OCI-LY7 (cell line): ENCODE data around the gene GP5. TPM values are rescaled to one million over a fixed set of nuclear protein-coding genes. Genes with fewer than 3 reads are reported as not detected.

ENCODE experiments used
- Bru-seq: library from RNA; stranded (reverse); fragments of 400-500 nt; gene quantifications from one replicate; lab custom pipeline; 2021; lab: Mats Ljungman, UMichigan
- BruChase-seq, 2 experiments: library from RNA; stranded (reverse); fragments of 400-500 nt; gene quantifications; one replicate each; lab custom pipeline; 2021; lab: Mats Ljungman, UMichigan
- BruUV-seq: library from RNA; stranded (reverse); fragments of 400-500 nt; replicated peaks from 2 replicates; lab custom pipeline; 2021; lab: Mats Ljungman, UMichigan
- CTCF ChIA-PET: fragments of 300-600 bp; sonication (Branson Sonifier 250); formaldehyde crosslinking; loops from one replicate; lab custom pipeline; 2022; ENCODE audit warnings: antibody characterized with exemption; ENCODE audit not compliant: unreplicated experiment; lab: Charles Lee
- POLR2A ChIA-PET: fragments of 300-600 bp; sonication (Branson Sonifier 250); formaldehyde crosslinking; loops from one replicate; lab custom pipeline; 2022; ENCODE audit warnings: antibody characterized with exemption; lab: Charles Lee
- DNase-seq: peaks from one replicate; pipeline ENCODE4 v3.0.0-alpha.2; 2015; ENCODE audit warnings: low spot score
- H2AFZ ChIP-seq: fragments of 200-600 bp; sonication (generic), shearing (Covaris generic); 2 replicates; pipeline ENCODE4 v1.6.1; 2014; ENCODE audit warnings: mild to moderate bottlenecking, antibody characterized with exemption, low read length, moderate library complexity
- H3K27ac ChIP-seq: fragments of 200-600 bp; sonication (generic); 2 replicates; pipeline ENCODE4 v1.5.1; 2014; ENCODE audit warnings: mixed run types, low read depth, mild to moderate bottlenecking, moderate library complexity, low read length, inconsistent platforms; ENCODE audit not compliant: poor library complexity, severe bottlenecking
- H3K36me3 ChIP-seq: fragments of 200-600 bp; sonication (generic); 2 replicates; pipeline ENCODE4 v1.6.1; 2014; ENCODE audit warnings: mild to moderate bottlenecking, antibody characterized with exemption, low read length, moderate library complexity, mixed read lengths; ENCODE audit not compliant: insufficient read depth
- H3K4me1 ChIP-seq: fragments of 200-600 bp; sonication (generic); 2 replicates; pipeline ENCODE4 v1.5.1; 2014; ENCODE audit warnings: mild to moderate bottlenecking, low read length; ENCODE audit not compliant: insufficient read depth, poor library complexity, severe bottlenecking
- H3K4me2 ChIP-seq: fragments of 200-600 bp; sonication (generic); 2 replicates; pipeline ENCODE4 v1.6.1; 2014; ENCODE audit warnings: mild to moderate bottlenecking, low read length
- H3K4me3 ChIP-seq: fragments of 200-600 bp; sonication (generic); 2 replicates; pipeline ENCODE4 v1.5.1; 2014; ENCODE audit warnings: mild to moderate bottlenecking, low read depth, low read length; ENCODE audit not compliant: poor library complexity, severe bottlenecking
- H3K79me2 ChIP-seq: fragments of 200-600 bp; sonication (generic); 2 replicates; pipeline ENCODE4 v1.6.1; 2016; ENCODE audit warnings: low read depth, mild to moderate bottlenecking, low read length, moderate library complexity, mixed read lengths; ENCODE audit not compliant: insufficient read depth
- H3K9me2 ChIP-seq: fragments of 200-600 bp; sonication (generic); 2 replicates; pipeline ENCODE4 v1.6.1; 2016; ENCODE audit warnings: mild to moderate bottlenecking, low read length, mixed read lengths; ENCODE audit not compliant: insufficient read depth
- H3K9me3 ChIP-seq: fragments of 200-600 bp; sonication (generic); 2 replicates; pipeline ENCODE4 v1.6.1; 2014; ENCODE audit warnings: mild to moderate bottlenecking, mixed run types, low read length, mixed read lengths
- H4K20me1 ChIP-seq: fragments of 200-600 bp; sonication (generic); 2 replicates; pipeline ENCODE4 v1.6.1; 2014; ENCODE audit warnings: mild to moderate bottlenecking, antibody characterized with exemption, low read length, moderate library complexity, mixed read lengths; ENCODE audit not compliant: insufficient read depth
- EZH2phosphoT487 ChIP-seq: fragments of 200-600 bp; sonication (generic); IDR thresholded peaks from 2 replicates; pipeline ENCODE4 v1.6.1; 2018; ENCODE audit warnings: low read depth, borderline replicate concordance, mild to moderate bottlenecking, mixed run types, antibody characterized with exemption, low read length, moderate library complexity, mixed read lengths
- intact Hi-C: fragments of 100-400 bp; cut with micrococcal nuclease; formaldehyde crosslinking; loops from one replicate; pipeline ENCODE4 v1.10.0; 2022; ENCODE audit not compliant: unreplicated experiment
- long read RNA-seq: library from polyadenylated mRNA; stranded (forward); transcript quantifications from one replicate; pipeline ENCODE4 v2.0.0, GENCODE V29; 2022
- total RNA-seq, 2 experiments: library from RNA; depleted of rRNA in 1 of 2; stranded (reverse); fragments of >200 nt in 1 of 2; shearing (Covaris generic) in 1 of 2; gene quantifications; 2 replicates each; pipeline ENCODE4 v1.2.3, GENCODE V29; 2014 to 2022
- TF ChIP-seq, protein P1 (sequence below): fragments of 200-600 bp; sonication (generic); conservative IDR thresholded peaks from 2 replicates; pipeline ENCODE4 v1.5.1; 2014; ENCODE audit warnings: mild to moderate bottlenecking, antibody characterized with exemption, low read length, moderate library complexity, mixed read lengths

GP5 gene, protein sequence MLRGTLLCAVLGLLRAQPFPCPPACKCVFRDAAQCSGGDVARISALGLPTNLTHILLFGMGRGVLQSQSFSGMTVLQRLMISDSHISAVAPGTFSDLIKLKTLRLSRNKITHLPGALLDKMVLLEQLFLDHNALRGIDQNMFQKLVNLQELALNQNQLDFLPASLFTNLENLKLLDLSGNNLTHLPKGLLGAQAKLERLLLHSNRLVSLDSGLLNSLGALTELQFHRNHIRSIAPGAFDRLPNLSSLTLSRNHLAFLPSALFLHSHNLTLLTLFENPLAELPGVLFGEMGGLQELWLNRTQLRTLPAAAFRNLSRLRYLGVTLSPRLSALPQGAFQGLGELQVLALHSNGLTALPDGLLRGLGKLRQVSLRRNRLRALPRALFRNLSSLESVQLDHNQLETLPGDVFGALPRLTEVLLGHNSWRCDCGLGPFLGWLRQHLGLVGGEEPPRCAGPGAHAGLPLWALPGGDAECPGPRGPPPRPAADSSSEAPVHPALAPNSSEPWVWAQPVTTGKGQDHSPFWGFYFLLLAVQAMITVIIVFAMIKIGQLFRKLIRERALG
- total RNA-seq (2014; rRNA removed; shearing (Covaris generic)) (0.03 TPM in 1 of 2 replicates, not detected in the other), total RNA-seq (2022) (not detected in 2 replicates), Bru-seq, nascent RNA (not detected), BruChase-seq, experiment 1, labeled RNA remaining after a 6-hour chase (not detected), BruChase-seq, experiment 2, labeled RNA remaining after a 2-hour chase (not detected)
- long read RNA-seq: 0 reads

DNA sequence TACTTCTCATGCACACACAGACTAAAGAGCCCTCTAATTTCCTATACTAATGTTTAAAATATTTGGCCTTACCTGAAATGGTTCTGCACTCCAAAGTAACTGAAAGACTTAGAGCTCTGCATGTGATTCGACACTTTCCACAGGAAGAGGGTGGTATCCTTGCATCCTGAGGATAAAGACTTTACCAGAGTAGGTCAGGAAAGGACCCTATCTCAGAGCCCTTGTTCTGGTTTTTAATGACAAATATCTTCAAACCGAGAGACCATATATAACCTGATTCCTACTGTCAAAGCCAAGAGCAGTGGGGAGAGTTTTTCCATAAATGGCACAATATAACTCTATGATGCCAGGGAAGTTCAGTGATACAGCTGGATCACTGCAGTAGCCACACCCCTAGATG, at the start of gene GP5:
Gene GP5 (minus strand): TSS at position 101 of the 400 bp plus-strand sequence. CDS start 984 bp downstream, outside the sequence.
- Histone ChIP-seq H3K79me2 (no peaks in the 10 kb centered on the region), H3K9me2 (no peaks in the 10 kb centered on the region), H3K4me3 (no peak within 1 kb of the TSS), H4K20me1 (no peaks in the 10 kb centered on the region), H3K27ac (no peak within 1 kb of the TSS), H3K36me3 (no peaks in the 10 kb centered on the region), H3K4me1 (peaks cover 9% of the 10 kb centered on the region), H3K4me2 (no peak within 1 kb of the TSS), H2AFZ (no peak within 1 kb of the TSS), H3K9me3 (no peaks in the 10 kb centered on the region)
- ChIA-PET POLR2A (interaction anchor here (0.7 kb wide), 1 partner anchor 196 kb away, joined by 6 read pairs; no protein-coding TSS in a partner anchor), CTCF (no interaction called here)
- intact Hi-C loops: no loop called here
- TF ChIP-seq, protein P1, sequence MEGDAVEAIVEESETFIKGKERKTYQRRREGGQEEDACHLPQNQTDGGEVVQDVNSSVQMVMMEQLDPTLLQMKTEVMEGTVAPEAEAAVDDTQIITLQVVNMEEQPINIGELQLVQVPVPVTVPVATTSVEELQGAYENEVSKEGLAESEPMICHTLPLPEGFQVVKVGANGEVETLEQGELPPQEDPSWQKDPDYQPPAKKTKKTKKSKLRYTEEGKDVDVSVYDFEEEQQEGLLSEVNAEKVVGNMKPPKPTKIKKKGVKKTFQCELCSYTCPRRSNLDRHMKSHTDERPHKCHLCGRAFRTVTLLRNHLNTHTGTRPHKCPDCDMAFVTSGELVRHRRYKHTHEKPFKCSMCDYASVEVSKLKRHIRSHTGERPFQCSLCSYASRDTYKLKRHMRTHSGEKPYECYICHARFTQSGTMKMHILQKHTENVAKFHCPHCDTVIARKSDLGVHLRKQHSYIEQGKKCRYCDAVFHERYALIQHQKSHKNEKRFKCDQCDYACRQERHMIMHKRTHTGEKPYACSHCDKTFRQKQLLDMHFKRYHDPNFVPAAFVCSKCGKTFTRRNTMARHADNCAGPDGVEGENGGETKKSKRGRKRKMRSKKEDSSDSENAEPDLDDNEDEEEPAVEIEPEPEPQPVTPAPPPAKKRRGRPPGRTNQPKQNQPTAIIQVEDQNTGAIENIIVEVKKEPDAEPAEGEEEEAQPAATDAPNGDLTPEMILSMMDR: no peak
- no peak for TF ChIP-seq EZH2phosphoT487
- no TSS peak for BruUV-seq
- no peak for DNase-seq

DNA sequence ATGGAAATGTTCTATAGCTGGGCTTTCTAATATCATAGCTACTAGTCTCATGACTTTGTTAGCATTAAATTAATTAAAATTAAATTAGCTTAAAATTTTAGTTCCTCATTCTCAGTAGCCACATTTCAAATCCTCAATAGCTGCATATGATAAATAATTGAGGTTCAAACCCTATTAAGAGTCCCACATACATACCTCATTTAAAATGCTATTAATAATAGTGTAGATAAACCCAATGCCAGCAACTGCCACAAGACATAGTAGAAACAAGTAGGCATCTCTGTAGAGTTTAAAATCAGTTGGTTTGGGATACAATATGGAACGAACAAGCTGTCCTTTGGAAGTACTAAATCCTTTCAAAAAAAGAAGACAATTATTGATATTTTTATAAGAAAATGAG, 48.6 kb upstream of the GP5 start:
- Histone ChIP-seq H3K79me2 (no peaks in the 10 kb centered on the region), H3K36me3 (peaks cover 86% of the 10 kb centered on the region), H3K27ac (no peak overlapping the region), H3K9me3 (no peaks in the 10 kb centered on the region), H2AFZ (no peak overlapping the region), H3K9me2 (no peaks in the 10 kb centered on the region), H3K4me1 (peaks cover 11% of the 10 kb centered on the region), H3K4me2 (no peak overlapping the region), H3K4me3 (no peak overlapping the region), H4K20me1 (no peaks in the 10 kb centered on the region)
- ChIA-PET POLR2A (interaction anchor here (0.7 to 2.0 kb wide), 8 partner anchors 9 to 850 kb away, joined by 3 to 9 read pairs (median 4); no protein-coding TSS in a partner anchor), CTCF (no interaction called here)
- BruUV-seq: no TSS peak
- DNase-seq: no peak
- intact Hi-C loops: no loop called here
- no peak for TF ChIP-seq EZH2phosphoT487
- TF ChIP-seq, protein P1: no peak
